Thyroid gland (tissue), 4 donors: Measurements from ENCODE around the gene MMUT. TPM values are rescaled to one million over a fixed set of nuclear protein-coding genes. Genes with fewer than 3 reads are reported as not detected.
"Not testable (repeated sequence)": the region's sequence is repeated elsewhere in the genome, so short reads cannot be mapped to it uniquely, and the experiment has no call there.

Experiments used
- DNase-seq, 2 donors: peaks; one replicate each; pipeline ENCODE4 v3.0.0-alpha.2; 2019
- H3K27ac ChIP-seq, 3 donors: fragments of 200-600 bp; sonication (generic); 1 replicate in 2 of 3; 2 replicates in 1 of 3; pipeline ENCODE4 v1.5.1; 2016 to 2019; ENCODE audit warnings: mild to moderate bottlenecking in 1 of 3, moderate library complexity in 1 of 3
- H3K27me3 ChIP-seq: fragments of 200-600 bp; sonication (generic); one replicate; pipeline ENCODE4 v1.5.1; 2019
- H3K36me3 ChIP-seq, 2 donors: fragments of 200-600 bp; sonication (generic); one replicate each; pipeline ENCODE4 v1.5.1; 2016 to 2019
- H3K4me1 ChIP-seq, 2 donors: fragments of 200-600 bp; sonication (generic); one replicate each; pipeline ENCODE4 v1.5.1; 2017 to 2019
- H3K4me3 ChIP-seq, 3 donors: fragments of 200-600 bp; sonication (generic); replicated peaks in 1 of 3; 1 replicate in 2 of 3; 2 replicates in 1 of 3; pipeline ENCODE4 v1.5.1; 2016; ENCODE audit warnings: mild to moderate bottlenecking in 1 of 3
- H3K9me3 ChIP-seq: fragments of 200-600 bp; sonication (generic); one replicate; pipeline ENCODE4 v1.5.1; 2017
- CTCF ChIP-seq, 6 experiments: fragments of 200-600 bp in 3 of 6; fragments of 450-650 bp in 3 of 6; sonication (generic) in 3 of 6; IDR thresholded peaks; one replicate each; pipeline ENCODE4 v1.5.1; 2016 to 2019; ENCODE audit warnings: antibody characterized with exemption in 6 of 6, mild to moderate bottlenecking in 2 of 6, inconsistent platforms in 1 of 6, moderate library complexity in 1 of 6
- POLR2A ChIP-seq, 2 donors: fragments of 450-650 bp; IDR thresholded peaks; one replicate each; pipeline ENCODE4 v1.6.1; 2017; ENCODE audit warnings: antibody characterized with exemption in 2 of 2, mild to moderate bottlenecking in 2 of 2, moderate library complexity in 1 of 2
- WGBS, 2 donors: methylation state at CpG; one replicate each; pipeline ENCODE4 v1.1.5; 2017; 5-methylcytosine and 5-hydroxymethylcytosine counted together
- intact Hi-C: fragments of 100-400 bp; cut with DNase I; formaldehyde crosslinking; loops from one replicate; pipeline ENCODE4 v1.15.1; 2023
- total RNA-seq, 4 donors: library from RNA; depleted of rRNA; stranded (reverse); fragments of >200 nt; gene quantifications; one replicate each; pipeline ENCODE4 v1.2.3, GENCODE V29; 2016

Gene MMUT
- total RNA-seq, 4 donors from 2014 or later, result 15.3 to 26.7 (median 20.9) TPM

GRCh38 chr6:49406250-49406970 is 56.6 kb downstream of the MMUT start:
- H3K9me3 ChIP-seq, result no peaks in the 10 kb centered on the region
- intact Hi-C loops, result no loop called here
- WGBS, 2 donors, result 59 to 75% methylated on average over 5 of the region's 5 CpGs
- no peak overlapping the region for H3K4me3 ChIP-seq
- no peak for DNase-seq
- H3K27me3 ChIP-seq, result no peaks in the 10 kb centered on the region
- no peak for TF ChIP-seq POLR2A (IDR thresholded peaks at IDR 0.05)
- no peak for TF ChIP-seq CTCF (IDR thresholded peaks at IDR 0.05)
- H3K27ac ChIP-seq, result no peak overlapping the region
- no peaks in the 10 kb centered on the region for H3K36me3 ChIP-seq
- no peaks in the 10 kb centered on the region for H3K4me1 ChIP-seq

GRCh38 chr6:49401063-49401462 is 62.0 kb downstream of the MMUT start:
- no peaks in the 10 kb centered on the region for H3K9me3 ChIP-seq
- intact Hi-C loops, result no loop called here

GRCh38 chr6:49386667-49387508 is 76.2 kb downstream of the MMUT start:
- H3K27me3 ChIP-seq, intact Hi-C loops, H3K4me3 ChIP-seq, H3K9me3 ChIP-seq, H3K27ac ChIP-seq, DNase-seq, H3K36me3 ChIP-seq, H3K4me1 ChIP-seq: not testable (repeated sequence)
- 87 to 90% methylated on average over 26 to 27 of the region's 28 CpGs for WGBS, 2 donors

More at GRCh38 chr6:49401063-49401462, 62.0 kb downstream of the MMUT start:
- WGBS, 2 donors, result 74 to 80% methylated on average over 3 of the region's 3 CpGs
- no peaks in the 10 kb centered on the region for H3K27me3 ChIP-seq
- DNase-seq, result no peak
- H3K36me3 ChIP-seq, result no peaks in the 10 kb centered on the region
- no peak overlapping the region for H3K4me3 ChIP-seq
- H3K27ac ChIP-seq, result no peak overlapping the region
- TF ChIP-seq POLR2A (IDR thresholded peaks at IDR 0.05) (no peak), CTCF (IDR thresholded peaks at IDR 0.05) (no peak)
- no peaks in the 10 kb centered on the region for H3K4me1 ChIP-seq

GRCh38 chr6:49384904-49385303 is 78.1 kb downstream of the MMUT start:
- Histone ChIP-seq H3K27ac (no peak overlapping the region), H3K36me3 (no peaks in the 10 kb centered on the region), H3K27me3 (no peaks in the 10 kb centered on the region), H3K4me1 (no peaks in the 10 kb centered on the region), H3K9me3 (no peaks in the 10 kb centered on the region), H3K4me3 (no peak overlapping the region)
- TF ChIP-seq POLR2A (IDR thresholded peaks at IDR 0.05) (no peak), CTCF (IDR thresholded peaks at IDR 0.05) (no peak)
- DNase-seq, result no peak
- WGBS, 2 donors, result 63 to 68% methylated on average over 2 of the region's 2 CpGs
- intact Hi-C loops, result no loop called here

Other genes with a start within 250 kb of the MMUT start
- gene CENPQ, start 117 bp upstream of the MMUT start, total RNA-seq, result 1 to 10 TPM; 2.4 to 6.1 (median 3.9) TPM
- gene GLYATL3, start 36.7 kb upstream of the MMUT start, total RNA-seq, result not detected
- gene C6orf141, start 87.4 kb upstream of the MMUT start, total RNA-seq, result 10 to 100 TPM in 2 of 4 donors, 1 to 10 TPM in 2; 7.4 to 19.8 (median 11.3) TPM
- not detected for gene RHAG, start 173.6 kb upstream of the MMUT start, total RNA-seq